ENCODE measurements around the gene ERO1B. TPM values are rescaled to one million over a fixed set of nuclear protein-coding genes. Genes with fewer than 3 reads are reported as not detected.
"Not testable (repeated sequence)": the region's sequence is repeated elsewhere in the genome, so short reads cannot be mapped to it uniquely, and the experiment has no call there.

Gene ERO1B
- total RNA-seq, 1 donor from 2014 or later = 15.4 TPM

DNA sequence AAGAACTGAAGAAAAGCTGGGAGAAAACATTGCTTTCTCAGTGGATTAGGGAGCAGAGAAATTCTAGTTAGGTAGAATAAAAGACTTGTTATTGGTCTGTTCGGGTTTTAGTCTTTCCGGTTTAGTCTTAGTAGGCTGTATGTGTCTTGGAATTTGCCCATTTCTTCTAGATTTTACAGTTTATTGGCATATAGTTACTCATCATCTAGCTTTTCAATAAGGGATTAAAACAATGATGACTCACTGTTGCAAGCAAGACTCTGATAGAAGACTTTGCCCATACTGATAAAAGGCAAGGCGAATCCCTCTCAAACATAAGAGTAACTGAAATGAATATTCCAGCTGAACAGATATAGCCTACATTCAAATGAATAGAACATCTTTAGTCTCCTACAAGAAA, 77.1 kb downstream of the ERO1B start:
- Mint-ChIP-seq H3K27me3 (no peaks in the 10 kb centered on the region), H3K4me3 (ENCODE audit: low read depth) (no peak overlapping the region), H3K9me3 (ENCODE audit: low read depth) (peaks cover 27% of the 10 kb centered on the region), H3K36me3 (ENCODE audit: insufficient read depth) (peaks cover 28% of the 10 kb centered on the region), H3K4me1 (ENCODE audit: low read depth) (peaks cover 2% of the 10 kb centered on the region), H3K27ac (no peak overlapping the region)
- no peak for DNase-seq (ENCODE audit: low spot score, unreplicated experiment)
- TF ChIP-seq, protein P1, sequence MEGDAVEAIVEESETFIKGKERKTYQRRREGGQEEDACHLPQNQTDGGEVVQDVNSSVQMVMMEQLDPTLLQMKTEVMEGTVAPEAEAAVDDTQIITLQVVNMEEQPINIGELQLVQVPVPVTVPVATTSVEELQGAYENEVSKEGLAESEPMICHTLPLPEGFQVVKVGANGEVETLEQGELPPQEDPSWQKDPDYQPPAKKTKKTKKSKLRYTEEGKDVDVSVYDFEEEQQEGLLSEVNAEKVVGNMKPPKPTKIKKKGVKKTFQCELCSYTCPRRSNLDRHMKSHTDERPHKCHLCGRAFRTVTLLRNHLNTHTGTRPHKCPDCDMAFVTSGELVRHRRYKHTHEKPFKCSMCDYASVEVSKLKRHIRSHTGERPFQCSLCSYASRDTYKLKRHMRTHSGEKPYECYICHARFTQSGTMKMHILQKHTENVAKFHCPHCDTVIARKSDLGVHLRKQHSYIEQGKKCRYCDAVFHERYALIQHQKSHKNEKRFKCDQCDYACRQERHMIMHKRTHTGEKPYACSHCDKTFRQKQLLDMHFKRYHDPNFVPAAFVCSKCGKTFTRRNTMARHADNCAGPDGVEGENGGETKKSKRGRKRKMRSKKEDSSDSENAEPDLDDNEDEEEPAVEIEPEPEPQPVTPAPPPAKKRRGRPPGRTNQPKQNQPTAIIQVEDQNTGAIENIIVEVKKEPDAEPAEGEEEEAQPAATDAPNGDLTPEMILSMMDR (IDR thresholded peaks at IDR 0.05; ENCODE audit: unreplicated experiment) = no peak

DNA sequence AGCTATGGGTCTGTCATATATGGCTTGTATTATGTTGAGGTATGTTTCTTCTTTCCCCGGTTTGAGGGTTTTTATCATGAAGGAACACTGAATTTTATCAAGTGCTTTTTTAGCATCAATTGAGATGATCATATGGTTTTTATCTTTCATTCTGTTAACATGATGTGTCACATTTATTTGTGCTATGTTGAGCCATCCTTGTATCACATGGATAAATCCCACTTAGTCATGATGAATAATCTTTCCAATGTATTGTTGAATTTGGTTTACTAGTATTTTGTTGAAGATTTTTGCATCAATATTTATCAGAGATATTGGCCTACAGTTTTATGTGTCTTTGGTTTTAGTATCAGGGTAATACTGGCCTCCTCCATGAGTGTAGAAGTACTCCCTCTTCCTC, 77.7 kb downstream of the ERO1B start:
- TF ChIP-seq, protein P1 (IDR thresholded peaks at IDR 0.05; ENCODE audit: unreplicated experiment) = no peak
- Mint-ChIP-seq H3K4me1 (ENCODE audit: low read depth) (peaks cover 2% of the 10 kb centered on the region), H3K27ac (no peak overlapping the region), H3K27me3 (no peaks in the 10 kb centered on the region), H3K4me3 (ENCODE audit: low read depth) (no peak overlapping the region), H3K36me3 (ENCODE audit: insufficient read depth) (peaks cover 31% of the 10 kb centered on the region), H3K9me3 (ENCODE audit: low read depth) (peaks cover 32% of the 10 kb centered on the region)
- DNase-seq (ENCODE audit: low spot score, unreplicated experiment) = no peak

DNA sequence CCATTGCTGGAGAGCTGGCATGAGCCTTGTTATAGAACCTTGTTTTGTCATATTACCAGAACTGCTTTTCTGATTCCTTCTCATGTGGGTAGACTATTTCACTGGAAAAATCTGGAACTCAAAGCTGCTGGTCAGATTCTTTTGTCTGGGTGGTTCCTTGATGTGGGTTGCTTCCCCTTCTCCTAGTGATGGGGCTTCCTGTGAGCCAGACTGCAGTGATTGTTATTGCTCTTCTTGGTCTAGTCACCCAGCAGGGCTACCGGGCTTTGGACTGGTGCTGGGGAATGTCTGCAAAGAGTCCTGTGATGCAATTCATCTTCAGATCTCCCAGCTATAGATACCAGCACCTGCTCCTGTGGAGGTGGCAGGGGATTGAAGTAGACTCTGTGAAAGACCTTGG, 80.0 kb downstream of the ERO1B start:
- no peak for DNase-seq (ENCODE audit: low spot score, unreplicated experiment)
- Mint-ChIP-seq H3K27ac (no peak overlapping the region), H3K4me1 (ENCODE audit: low read depth) (peaks cover 2% of the 10 kb centered on the region), H3K27me3 (no peaks in the 10 kb centered on the region), H3K4me3 (ENCODE audit: low read depth) (no peak overlapping the region), H3K36me3 (ENCODE audit: insufficient read depth) (peaks cover 46% of the 10 kb centered on the region), H3K9me3 (ENCODE audit: low read depth) (peaks cover 44% of the 10 kb centered on the region)
- TF ChIP-seq, protein P1 (IDR thresholded peaks at IDR 0.05; ENCODE audit: unreplicated experiment) = no peak

DNA sequence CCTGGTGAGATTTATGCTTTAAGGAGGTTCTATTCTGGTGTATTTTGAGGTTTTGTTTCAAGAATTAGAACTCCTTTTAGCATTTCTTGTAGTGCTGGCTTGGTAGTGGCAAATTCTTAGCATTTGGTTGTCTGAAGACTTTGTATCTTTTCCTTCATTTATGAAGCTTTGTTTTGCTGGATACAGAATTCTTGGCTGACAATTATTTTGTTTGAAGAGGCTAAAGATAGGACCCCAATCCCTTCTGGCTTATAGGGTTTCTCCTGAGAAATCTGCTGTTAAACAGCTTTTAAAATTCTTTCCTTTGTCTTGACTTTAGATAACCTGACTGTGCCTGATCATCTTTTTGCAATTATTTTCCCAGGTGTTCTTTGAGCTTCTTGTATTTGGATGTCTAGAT, 80.8 kb downstream of the ERO1B start:
- H3K27ac Mint-ChIP-seq = no peak overlapping the region
- H3K9me3 Mint-ChIP-seq (ENCODE audit: low read depth) = peaks cover 46% of the 10 kb centered on the region
- H3K36me3 Mint-ChIP-seq (ENCODE audit: insufficient read depth) = peaks cover 48% of the 10 kb centered on the region
- DNase-seq (ENCODE audit: low spot score, unreplicated experiment) = no peak
- no peaks in the 10 kb centered on the region for H3K27me3 Mint-ChIP-seq
- TF ChIP-seq, protein P1 (IDR thresholded peaks at IDR 0.05; ENCODE audit: unreplicated experiment) = no peak
- no peak overlapping the region for H3K4me3 Mint-ChIP-seq (ENCODE audit: low read depth)
- H3K4me1 Mint-ChIP-seq (ENCODE audit: low read depth) = no peaks in the 10 kb centered on the region

DNA sequence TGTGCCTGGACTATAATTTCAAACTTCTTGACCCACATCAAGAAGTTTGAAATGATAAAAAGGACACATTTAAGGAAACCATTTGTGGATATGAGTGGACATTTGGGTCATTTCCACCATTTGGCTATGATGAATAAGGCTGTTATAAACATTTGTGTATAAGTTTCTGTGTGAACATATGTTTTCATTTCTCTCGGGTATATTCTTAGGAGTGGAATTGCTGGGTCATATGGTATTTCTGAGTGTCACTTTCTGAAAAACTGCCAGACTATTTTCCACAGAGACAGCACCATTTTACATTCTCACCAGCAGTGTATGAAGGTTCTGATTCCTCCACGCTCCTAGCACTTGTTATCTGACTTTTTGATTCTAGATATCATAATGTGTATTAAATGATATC, 88.6 kb downstream of the ERO1B start:
- H3K9me3 Mint-ChIP-seq (ENCODE audit: low read depth) = peaks cover 16% of the 10 kb centered on the region
- H3K4me1 Mint-ChIP-seq (ENCODE audit: low read depth) = no peaks in the 10 kb centered on the region
- peaks cover 31% of the 10 kb centered on the region for H3K36me3 Mint-ChIP-seq (ENCODE audit: insufficient read depth)
- DNase-seq (ENCODE audit: low spot score, unreplicated experiment) = no peak
- TF ChIP-seq, protein P1 (IDR thresholded peaks at IDR 0.05; ENCODE audit: unreplicated experiment) = no peak
- no peaks in the 10 kb centered on the region for H3K27me3 Mint-ChIP-seq
- no peak overlapping the region for H3K27ac Mint-ChIP-seq
- no peak overlapping the region for H3K4me3 Mint-ChIP-seq (ENCODE audit: low read depth)

DNA sequence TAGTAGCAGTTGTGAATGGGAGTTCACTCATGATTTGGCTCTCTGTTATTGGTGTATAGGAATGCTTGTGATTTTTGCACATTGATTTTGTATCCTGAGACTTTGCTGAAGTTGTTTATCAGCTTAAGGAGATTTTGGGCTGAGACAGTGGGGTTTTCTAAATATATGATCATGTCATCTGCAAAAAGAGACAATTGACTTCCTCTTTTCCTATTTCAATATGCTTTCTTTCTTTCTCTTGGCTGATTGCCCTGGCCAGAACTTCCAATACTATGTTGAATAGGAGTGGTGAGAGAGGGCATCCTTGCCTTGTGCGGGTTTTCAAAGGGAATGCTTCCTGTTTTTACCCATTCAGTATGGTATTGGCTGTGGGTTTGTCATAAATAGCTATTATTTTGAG, 93.7 kb downstream of the ERO1B start:
- not testable (repeated sequence) for H3K4me1 Mint-ChIP-seq (ENCODE audit: low read depth); DNase-seq (ENCODE audit: low spot score, unreplicated experiment); H3K27ac Mint-ChIP-seq; H3K27me3 Mint-ChIP-seq; H3K4me3 Mint-ChIP-seq (ENCODE audit: low read depth)
- H3K36me3 Mint-ChIP-seq (ENCODE audit: insufficient read depth) = peaks cover 28% of the 10 kb centered on the region
- peaks cover 19% of the 10 kb centered on the region for H3K9me3 Mint-ChIP-seq (ENCODE audit: low read depth)

DNA sequence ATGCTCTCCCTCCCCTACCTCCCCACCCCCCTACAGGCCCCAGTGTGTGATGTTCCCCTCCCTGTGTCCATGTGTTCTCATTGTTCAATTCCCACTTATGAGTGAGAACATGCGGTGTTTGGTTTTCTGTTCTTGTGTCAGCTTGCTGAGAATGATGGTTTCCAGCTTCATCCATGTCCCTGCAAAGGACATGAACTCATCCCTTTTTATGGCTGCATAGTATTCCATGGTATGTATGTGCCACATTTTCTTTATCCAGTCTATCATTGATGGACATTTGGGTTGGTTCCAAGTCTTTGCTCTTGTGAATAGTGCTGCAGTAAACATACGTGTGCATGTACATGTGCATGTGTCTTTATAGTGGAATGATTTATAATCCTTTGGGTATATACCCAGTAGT, 95.3 kb downstream of the ERO1B start:
- H3K4me3 Mint-ChIP-seq (ENCODE audit: low read depth); DNase-seq (ENCODE audit: low spot score, unreplicated experiment); H3K27ac Mint-ChIP-seq; H3K4me1 Mint-ChIP-seq (ENCODE audit: low read depth); H3K27me3 Mint-ChIP-seq: not testable (repeated sequence)
- H3K36me3 Mint-ChIP-seq (ENCODE audit: insufficient read depth) = peaks cover 29% of the 10 kb centered on the region
- peaks cover 19% of the 10 kb centered on the region for H3K9me3 Mint-ChIP-seq (ENCODE audit: low read depth)
